ENCODE measurements around the gene PDE4C.

DNA sequence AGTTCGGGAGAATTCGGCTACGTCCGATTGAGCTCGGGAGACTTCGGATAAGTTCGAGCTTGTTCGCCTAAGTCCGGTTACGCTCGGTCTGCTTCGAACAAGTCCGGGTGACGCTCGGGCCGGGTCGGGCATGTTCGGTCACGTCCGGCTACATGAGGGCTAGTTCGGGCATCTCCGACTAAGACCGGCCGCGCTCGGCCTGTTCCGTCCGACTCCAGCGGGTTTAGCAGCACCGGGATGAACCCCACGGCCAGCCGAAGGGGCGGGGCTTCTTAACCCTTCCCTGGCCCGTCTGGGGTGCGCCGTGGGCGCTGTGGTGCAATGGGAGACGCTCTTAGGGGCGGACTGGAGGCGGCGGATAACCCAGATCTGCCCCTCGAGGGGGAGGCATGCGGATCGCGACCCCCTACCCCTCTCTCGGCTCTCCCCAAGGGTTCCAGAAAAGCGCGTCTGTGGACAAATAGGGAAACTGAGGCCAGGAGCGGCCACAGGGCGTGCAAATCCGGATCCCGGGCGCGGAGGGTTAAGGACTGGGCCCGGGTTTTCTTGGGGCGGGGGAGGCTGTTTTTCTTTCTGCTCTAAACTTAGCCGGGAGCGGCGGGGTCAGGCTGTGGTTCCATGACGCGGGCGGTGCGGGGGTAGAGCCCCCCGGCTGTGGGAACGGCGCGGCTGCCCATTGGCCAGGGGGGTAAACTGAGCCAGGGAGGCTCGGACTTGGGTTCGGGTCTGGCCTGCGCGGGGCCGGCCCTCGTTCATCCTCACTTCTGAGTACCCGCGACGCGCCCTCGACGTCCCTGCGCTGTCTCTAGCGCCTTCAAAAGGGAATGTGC, 1.5 kb downstream of the PDE4C start:
- TF ChIP-seq POLR2AphosphoS5 (IDR thresholded peaks at IDR 0.05; ENCODE audit: low read depth, low read length), result no peak
- no peak; a peak in 1 of 4 replicates for TF ChIP-seq REST (IDR thresholded peaks at IDR 0.05; ENCODE audit: insufficient read depth in 1 of 2, low read depth in 2 of 2, low read length in 2 of 2)
- TF ChIP-seq FOXP2 (optimal IDR thresholded peaks at IDR 0.05; ENCODE audit: borderline replicate concordance, extremely low read depth, extremely low read length, insufficient read depth), result no peak
- no peak for TF ChIP-seq TAF1 (IDR thresholded peaks at IDR 0.05; ENCODE audit: borderline replicate concordance, insufficient read depth, low read length)
- no peak for TF ChIP-seq SIN3A (IDR thresholded peaks at IDR 0.05; ENCODE audit: borderline replicate concordance, insufficient read depth, low read length)
